ENCODE results near the gene H1-8.

H1-8 gene

GRCh38 chr3:129518581-129518980 lies 24.4 kb upstream of the H1-8 start:
- H3K27ac ChIP-seq (ENCODE audit: low read depth, low read length) = no peak overlapping the region

GRCh38 chr3:129519449-129519848 lies 23.5 kb upstream of the H1-8 start:
- Histone ChIP-seq H3K9ac (ENCODE audit: low read length) (no peak overlapping the region), H3K4me3 (ENCODE audit: low read length) (no peak overlapping the region), H3K36me3 (ENCODE audit: control insufficient read depth, insufficient read depth, low read length) (peaks cover 10% of the 10 kb centered on the region), H3K4me1 (ENCODE audit: control insufficient read depth, insufficient read depth, low read length) (no peaks in the 10 kb centered on the region), H3K27ac (ENCODE audit: low read depth, low read length) (no peak overlapping the region), H3K27me3 (ENCODE audit: control insufficient read depth, insufficient read depth, low read length) (no peaks in the 10 kb centered on the region)

More at GRCh38 chr3:129518581-129518980, 24.4 kb upstream of the H1-8 start:
- Histone ChIP-seq H3K4me3 (ENCODE audit: low read length) (no peak overlapping the region), H3K4me1 (ENCODE audit: control insufficient read depth, insufficient read depth, low read length) (no peaks in the 10 kb centered on the region), H3K36me3 (ENCODE audit: control insufficient read depth, insufficient read depth, low read length) (peaks cover 10% of the 10 kb centered on the region), H3K9ac (ENCODE audit: low read length) (no peak overlapping the region), H3K27me3 (ENCODE audit: control insufficient read depth, insufficient read depth, low read length) (no peaks in the 10 kb centered on the region)

DNA sequence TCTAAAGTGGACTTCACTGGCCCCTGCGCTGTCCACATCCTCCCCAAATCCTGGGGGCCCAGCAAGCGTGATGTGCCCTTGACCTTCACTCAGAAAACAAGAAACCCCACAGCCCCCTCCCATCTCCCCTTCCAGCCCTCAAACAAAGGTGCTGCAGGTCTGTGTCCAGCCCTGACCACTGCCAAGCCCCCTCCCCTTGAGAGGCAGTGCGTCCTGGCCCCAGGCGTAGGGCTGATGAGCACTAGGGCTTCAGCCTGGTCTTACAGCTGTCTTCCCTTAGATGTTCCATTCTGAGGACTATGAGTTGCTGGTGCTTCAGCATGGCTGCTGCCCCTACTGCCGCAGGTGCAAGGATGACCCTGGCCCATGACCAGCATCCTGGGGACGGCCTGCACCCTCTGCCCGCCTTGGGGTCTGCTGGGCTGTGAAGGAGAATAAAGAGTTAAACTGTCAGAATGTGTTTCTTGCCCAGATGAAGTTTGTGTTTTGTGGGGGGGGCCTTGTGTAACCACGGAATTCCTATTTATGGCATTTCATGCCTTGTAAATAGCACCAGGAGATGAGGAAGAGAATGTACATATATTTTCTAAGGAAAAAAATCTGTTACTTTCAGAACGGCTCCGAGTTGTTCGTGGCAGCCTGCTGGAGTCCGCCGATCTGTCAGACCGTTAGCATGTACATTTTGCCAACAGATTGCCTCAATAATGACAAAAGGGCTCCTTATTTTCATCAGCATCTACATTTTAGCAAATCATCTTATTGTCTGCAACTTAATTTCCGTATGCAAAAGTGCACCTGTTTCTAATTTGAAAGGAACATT lies 22.9 kb upstream of the H1-8 start:
- H3K9ac ChIP-seq (ENCODE audit: low read length) = no peak overlapping the region
- H3K4me1 ChIP-seq (ENCODE audit: control insufficient read depth, insufficient read depth, low read length) = no peaks in the 10 kb centered on the region
- H3K27me3 ChIP-seq (ENCODE audit: control insufficient read depth, insufficient read depth, low read length) = no peaks in the 10 kb centered on the region
- no peak overlapping the region for H3K27ac ChIP-seq (ENCODE audit: low read depth, low read length)
- H3K36me3 ChIP-seq (ENCODE audit: control insufficient read depth, insufficient read depth, low read length) = peaks cover 8% of the 10 kb centered on the region
- H3K4me3 ChIP-seq (ENCODE audit: low read length) = no peak overlapping the region

- no peak overlapping the region for H3K4me3 ChIP-seq (ENCODE audit: low read length)
- H3K9ac ChIP-seq (ENCODE audit: low read length) = no peak overlapping the region
- peaks cover 7% of the 10 kb centered on the region for H3K36me3 ChIP-seq (ENCODE audit: control insufficient read depth, insufficient read depth, low read length)
- H3K4me1 ChIP-seq (ENCODE audit: control insufficient read depth, insufficient read depth, low read length) = no peaks in the 10 kb centered on the region
- no peak overlapping the region for H3K27ac ChIP-seq (ENCODE audit: low read depth, low read length)
- H3K27me3 ChIP-seq (ENCODE audit: control insufficient read depth, insufficient read depth, low read length) = no peaks in the 10 kb centered on the region
These were observed 22.0 kb upstream of the H1-8 start for GRCh38 chr3:129520960-129521359.

GRCh38 chr3:129521611-129522010 lies 21.4 kb upstream of the H1-8 start:
- no peak overlapping the region for H3K9ac ChIP-seq (ENCODE audit: low read length)
- H3K27me3 ChIP-seq (ENCODE audit: control insufficient read depth, insufficient read depth, low read length) = no peaks in the 10 kb centered on the region
- H3K4me3 ChIP-seq (ENCODE audit: low read length) = no peak overlapping the region
- no peak overlapping the region for H3K27ac ChIP-seq (ENCODE audit: low read depth, low read length)
- H3K4me1 ChIP-seq (ENCODE audit: control insufficient read depth, insufficient read depth, low read length) = no peaks in the 10 kb centered on the region
- peaks cover 2% of the 10 kb centered on the region for H3K36me3 ChIP-seq (ENCODE audit: control insufficient read depth, insufficient read depth, low read length)

DNA sequence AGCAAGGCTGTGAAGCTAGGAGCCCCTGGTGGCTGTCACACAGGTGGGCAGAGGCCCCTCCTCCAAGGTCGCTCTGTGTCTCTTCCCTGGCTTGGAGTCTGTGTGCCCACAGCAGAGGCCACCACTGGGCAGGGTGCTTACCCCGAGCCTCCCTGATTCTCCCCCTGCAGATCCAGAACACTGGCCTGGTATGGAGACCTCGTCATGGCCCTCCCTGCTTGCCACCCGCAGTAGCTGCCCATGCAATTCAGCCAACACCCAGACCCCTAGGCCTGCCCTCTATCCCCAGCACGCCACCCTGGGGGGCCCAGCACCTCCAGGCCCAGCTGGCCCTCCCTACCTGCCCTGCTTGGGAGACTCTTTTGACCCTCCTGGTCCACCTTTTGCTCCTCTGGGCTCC lies 20.0 kb upstream of the H1-8 start:
- Histone ChIP-seq H3K27me3 (ENCODE audit: control insufficient read depth, insufficient read depth, low read length) (no peaks in the 10 kb centered on the region), H3K36me3 (ENCODE audit: control insufficient read depth, insufficient read depth, low read length) (no peaks in the 10 kb centered on the region), H3K4me1 (ENCODE audit: control insufficient read depth, insufficient read depth, low read length) (no peaks in the 10 kb centered on the region), H3K9ac (ENCODE audit: low read length) (no peak overlapping the region), H3K27ac (ENCODE audit: low read depth, low read length) (no peak overlapping the region), H3K4me3 (ENCODE audit: low read length) (no peak overlapping the region)

DNA sequence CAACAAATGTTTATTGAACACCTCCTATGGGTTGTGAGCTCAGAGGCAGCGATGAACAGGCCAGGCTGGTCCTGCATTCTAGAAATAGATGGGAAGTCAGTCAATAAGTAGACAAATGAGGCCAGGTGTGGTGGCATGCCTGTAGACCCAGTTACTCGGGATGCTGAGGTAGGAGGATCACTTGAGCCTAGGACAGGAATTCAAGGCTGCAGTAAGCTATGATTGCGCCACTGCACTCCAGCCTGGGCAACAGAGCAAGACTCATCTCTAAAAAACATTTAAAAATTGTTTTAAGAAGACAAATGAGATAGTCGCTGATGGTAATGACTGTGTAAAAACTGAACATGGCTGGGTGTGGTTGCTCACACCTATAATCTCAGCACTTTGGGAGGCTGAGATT lies 18.9 kb upstream of the H1-8 start:
- H3K36me3 ChIP-seq (ENCODE audit: control insufficient read depth, insufficient read depth, low read length) = no peaks in the 10 kb centered on the region
- H3K9ac ChIP-seq (ENCODE audit: low read length) = no peak overlapping the region
- H3K4me3 ChIP-seq (ENCODE audit: low read length) = no peak overlapping the region
- no peak overlapping the region for H3K27ac ChIP-seq (ENCODE audit: low read depth, low read length)
- no peaks in the 10 kb centered on the region for H3K27me3 ChIP-seq (ENCODE audit: control insufficient read depth, insufficient read depth, low read length)
- no peaks in the 10 kb centered on the region for H3K4me1 ChIP-seq (ENCODE audit: control insufficient read depth, insufficient read depth, low read length)

DNA sequence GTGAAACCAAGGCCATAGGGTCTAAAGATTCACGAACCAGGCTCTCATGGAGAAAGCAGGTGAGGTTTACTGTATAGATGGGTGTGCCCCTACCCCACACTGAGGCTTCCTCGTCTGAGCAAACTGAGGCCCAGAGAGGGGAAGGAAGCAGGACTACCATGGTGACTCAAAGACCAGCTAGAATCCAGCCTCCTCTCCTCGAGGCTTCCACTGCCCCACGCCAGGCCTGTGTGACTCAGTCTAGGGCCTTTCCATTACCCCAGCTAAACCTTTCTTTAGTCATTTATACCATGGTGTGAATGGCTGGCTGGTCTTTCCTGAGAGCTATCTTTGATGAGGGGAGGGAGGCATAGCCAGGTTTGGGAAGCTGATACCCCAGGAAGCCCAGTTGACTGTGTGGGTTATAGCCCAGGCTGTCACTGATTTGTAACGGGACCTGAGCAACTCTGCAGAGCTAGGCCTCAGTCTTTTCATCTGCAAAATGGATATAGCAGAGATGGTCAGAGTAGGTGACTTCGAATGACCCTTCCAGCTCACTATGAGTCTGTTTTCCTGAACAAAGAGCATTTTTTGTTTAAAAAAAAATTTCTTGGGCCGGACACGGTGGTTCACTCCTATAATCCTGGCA lies 17.5 kb upstream of the H1-8 start:
- H3K36me3 ChIP-seq (ENCODE audit: control insufficient read depth, insufficient read depth, low read length) = no peaks in the 10 kb centered on the region
- no peak overlapping the region for H3K4me3 ChIP-seq (ENCODE audit: low read length)
- no peaks in the 10 kb centered on the region for H3K4me1 ChIP-seq (ENCODE audit: control insufficient read depth, insufficient read depth, low read length)
- H3K27me3 ChIP-seq (ENCODE audit: control insufficient read depth, insufficient read depth, low read length) = no peaks in the 10 kb centered on the region
- H3K9ac ChIP-seq (ENCODE audit: low read length) = no peak overlapping the region
- H3K27ac ChIP-seq (ENCODE audit: low read depth, low read length) = no peak overlapping the region

- H3K27me3 ChIP-seq (ENCODE audit: control insufficient read depth, insufficient read depth, low read length) = no peaks in the 10 kb centered on the region
- H3K9ac ChIP-seq (ENCODE audit: low read length) = no peak overlapping the region
- no peak overlapping the region for H3K27ac ChIP-seq (ENCODE audit: low read depth, low read length)
- no peak overlapping the region for H3K4me3 ChIP-seq (ENCODE audit: low read length)
- H3K4me1 ChIP-seq (ENCODE audit: control insufficient read depth, insufficient read depth, low read length) = no peaks in the 10 kb centered on the region
- H3K36me3 ChIP-seq (ENCODE audit: control insufficient read depth, insufficient read depth, low read length) = no peaks in the 10 kb centered on the region
These were observed 16.7 kb upstream of the H1-8 start for GRCh38 chr3:129526121-129526900.

DNA sequence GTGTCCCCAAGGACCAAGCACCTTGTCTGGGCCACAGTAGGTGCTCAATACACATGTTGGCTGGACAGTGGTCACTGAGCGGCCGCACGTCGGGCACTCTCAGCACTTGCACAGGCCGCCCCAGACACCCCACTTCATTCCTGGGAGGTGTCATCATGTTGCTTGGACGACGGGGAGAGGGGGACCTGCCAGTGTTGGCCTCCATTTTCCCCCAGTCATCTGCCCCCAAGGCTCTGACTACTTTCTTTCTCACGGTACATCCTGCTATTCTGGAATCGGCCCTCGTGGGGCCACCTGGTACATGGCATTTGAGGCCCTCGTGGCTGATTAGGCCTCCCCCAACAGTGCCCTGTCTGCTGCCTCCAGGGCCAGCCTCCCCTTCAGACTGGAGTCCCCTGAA lies 15.7 kb upstream of the H1-8 start:
- no peak overlapping the region for H3K4me3 ChIP-seq (ENCODE audit: low read length)
- H3K27me3 ChIP-seq (ENCODE audit: control insufficient read depth, insufficient read depth, low read length) = no peaks in the 10 kb centered on the region
- H3K27ac ChIP-seq (ENCODE audit: low read depth, low read length) = no peak overlapping the region
- no peaks in the 10 kb centered on the region for H3K4me1 ChIP-seq (ENCODE audit: control insufficient read depth, insufficient read depth, low read length)
- H3K36me3 ChIP-seq (ENCODE audit: control insufficient read depth, insufficient read depth, low read length) = no peaks in the 10 kb centered on the region
- H3K9ac ChIP-seq (ENCODE audit: low read length) = no peak overlapping the region

GRCh38 chr3:129528589-129529100 lies 14.3 kb upstream of the H1-8 start, which contains the start of gene RHO:
Gene RHO, plus strand, starts transcription at chr3:129528639. Its CDS starts 95 bp downstream, at chr3:129528734.
- no peaks in the 10 kb centered on the region for H3K36me3 ChIP-seq (ENCODE audit: control insufficient read depth, insufficient read depth, low read length)
- no peaks in the 10 kb centered on the region for H3K27me3 ChIP-seq (ENCODE audit: control insufficient read depth, insufficient read depth, low read length)
- H3K27ac ChIP-seq (ENCODE audit: low read depth, low read length) = no peak within 1 kb of the TSS
- H3K9ac ChIP-seq (ENCODE audit: low read length) = no peak within 1 kb of the TSS
- no peaks in the 10 kb centered on the region for H3K4me1 ChIP-seq (ENCODE audit: control insufficient read depth, insufficient read depth, low read length)
- H3K4me3 ChIP-seq (ENCODE audit: low read length) = no peak within 1 kb of the TSS

- Histone ChIP-seq H3K27ac (ENCODE audit: low read depth, low read length) (no peak overlapping the region), H3K4me3 (ENCODE audit: low read length) (no peak overlapping the region), H3K4me1 (ENCODE audit: control insufficient read depth, insufficient read depth, low read length) (no peaks in the 10 kb centered on the region), H3K27me3 (ENCODE audit: control insufficient read depth, insufficient read depth, low read length) (no peaks in the 10 kb centered on the region), H3K9ac (ENCODE audit: low read length) (no peak overlapping the region), H3K36me3 (ENCODE audit: control insufficient read depth, insufficient read depth, low read length) (no peaks in the 10 kb centered on the region)
These were observed 13.4 kb upstream of the H1-8 start for GRCh38 chr3:129529436-129530210.
